Kidney (tissue), 14 donors: ENCODE results near the gene PRDX1. TPM values are rescaled to one million over a fixed set of nuclear protein-coding genes. Genes with fewer than 3 reads are reported as not detected.

Experiments
- DNase-seq, 5 donors: peaks; one replicate each; pipeline ENCODE4 v3.0.0-alpha.2; 2013 to 2020
- FAIRE-seq: peaks from 2 replicates; lab custom pipeline; 2012; peaks lifted over from hg19 to GRCh38; lab: Jason Lieb, UNC
- H3K27ac ChIP-seq, 2 donors: one replicate each; pipeline ENCODE4 v1.7.0; 2013; ENCODE audit warnings: low read depth in 2 of 2, low read length in 2 of 2, inconsistent platforms in 1 of 2
- H3K27me3 ChIP-seq: one replicate; pipeline ENCODE4 v1.7.1; 2013; ENCODE audit warnings: low read length, inconsistent platforms; ENCODE audit not compliant: control insufficient read depth, insufficient read depth
- H3K36me3 ChIP-seq, 3 donors: one replicate each; pipeline versions ENCODE4 v1.7.0 to v1.7.1; 2013; ENCODE audit warnings: low read length in 3 of 3, control low read depth in 1 of 3, inconsistent platforms in 1 of 3; ENCODE audit not compliant: insufficient read depth in 3 of 3, control insufficient read depth in 2 of 3
- H3K4me1 ChIP-seq, 3 donors: one replicate each; pipeline versions ENCODE4 v1.7.0 to v1.7.1; 2013; ENCODE audit warnings: low read length in 3 of 3, inconsistent platforms in 1 of 3, low read depth in 1 of 3; ENCODE audit not compliant: control insufficient read depth in 2 of 3, insufficient read depth in 2 of 3
- H3K4me3 ChIP-seq, 3 donors: one replicate each; pipeline versions ENCODE4 v1.7.0 to v1.8.1; 2013; ENCODE audit warnings: low read length in 3 of 3, control low read depth in 1 of 3, inconsistent platforms in 1 of 3
- H3K9ac ChIP-seq, 3 donors: one replicate each; pipeline versions ENCODE4 v1.7.0 to v1.7.1; 2013; ENCODE audit warnings: low read length in 3 of 3, control low read depth in 1 of 3, inconsistent platforms in 1 of 3
- H3K9me3 ChIP-seq, 3 donors: one replicate each; pipeline versions ENCODE4 v1.7.0 to v1.7.1; 2013; ENCODE audit warnings: low read length in 3 of 3, control low read depth in 1 of 3, inconsistent platforms in 1 of 3; ENCODE audit not compliant: control insufficient read depth in 2 of 3, insufficient read depth in 1 of 3
- intact Hi-C: fragments of 100-400 bp; cut with DNase I; formaldehyde crosslinking; loops from one replicate; pipeline ENCODE4 v1.11.1; 2022
- polyA plus RNA-seq: library from polyadenylated mRNA; stranded (reverse); fragments of 350-450 nt; fragmentation: Illumina TruSeq; extraction: RNeasy Lipid Tissue Mini Kit (QIAGEN cat#74804); gene quantifications from one replicate; pipeline ENCODE4 v1.2.3, GENCODE V29; 2014; ENCODE audit warnings: low read depth, low replicate concordance; ENCODE audit not compliant: insufficient read depth
- total RNA-seq: library from RNA; stranded (reverse); fragmentation: NEBNext Ultra II Directional; extraction: Animal tissue kit (Norgen Biotek cat#: 25700); gene quantifications from one replicate; pipeline ENCODE4 v1.2.1, GENCODE V29; 2021
- TF ChIP-seq, protein P1 (sequence below): IDR thresholded peaks from 3 replicates; pipeline ENCODE4 v1.5.1; 2012; ENCODE audit warnings: mild to moderate bottlenecking, moderate library complexity, borderline replicate concordance; ENCODE audit not compliant: insufficient read depth; ENCODE audit errors: extremely low read depth
- donor health status: control.
- donor health status: control.
- donor health status: control.
- donor health status: control.
- donor health status: control.
- donor health status: DM: yes; HTN: yes; CAD: no.
- donor health status: Normal renal cell carcinoma (clear cell type).

PRDX1 gene
- total and polyA plus RNA-seq, 2 donors from 2014 or later: 452 to 1,042 TPM

DNA sequence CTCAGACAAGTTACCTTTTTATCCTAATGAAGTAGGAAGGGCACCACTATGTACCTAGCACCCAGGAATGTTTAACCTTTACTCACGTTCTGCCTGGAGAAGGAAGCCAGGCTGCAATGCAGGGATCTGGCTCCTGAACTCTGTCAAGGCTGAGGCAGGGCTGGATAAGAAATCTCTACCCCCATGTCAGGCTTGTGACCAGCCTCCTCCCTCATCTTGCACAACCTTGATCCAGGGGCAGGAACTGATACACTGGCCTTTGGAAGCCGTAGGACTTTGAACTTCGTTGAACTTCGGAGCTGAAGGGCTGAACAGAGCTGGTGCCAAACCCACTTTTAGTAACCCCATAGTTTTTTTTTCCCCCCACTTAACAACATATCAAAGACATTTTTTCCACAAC, 20.9 kb upstream of the PRDX1 start:
- intact Hi-C loops: no loop called here
- Histone ChIP-seq H3K27ac (no peak overlapping the region), H3K36me3 (no peaks in the 10 kb centered on the region), H3K4me1 (peaks cover 3 to 6% (median 3%) of the 10 kb centered on the region in 3 donors), H3K9ac (no peak overlapping the region), H3K9me3 (no peaks in the 10 kb centered on the region), H3K27me3 (no peaks in the 10 kb centered on the region), H3K4me3 (no peak overlapping the region)
- FAIRE-seq (no peak), DNase-seq (peak in 1 of 5 donors; percentile 17)
- TF ChIP-seq, protein P1, sequence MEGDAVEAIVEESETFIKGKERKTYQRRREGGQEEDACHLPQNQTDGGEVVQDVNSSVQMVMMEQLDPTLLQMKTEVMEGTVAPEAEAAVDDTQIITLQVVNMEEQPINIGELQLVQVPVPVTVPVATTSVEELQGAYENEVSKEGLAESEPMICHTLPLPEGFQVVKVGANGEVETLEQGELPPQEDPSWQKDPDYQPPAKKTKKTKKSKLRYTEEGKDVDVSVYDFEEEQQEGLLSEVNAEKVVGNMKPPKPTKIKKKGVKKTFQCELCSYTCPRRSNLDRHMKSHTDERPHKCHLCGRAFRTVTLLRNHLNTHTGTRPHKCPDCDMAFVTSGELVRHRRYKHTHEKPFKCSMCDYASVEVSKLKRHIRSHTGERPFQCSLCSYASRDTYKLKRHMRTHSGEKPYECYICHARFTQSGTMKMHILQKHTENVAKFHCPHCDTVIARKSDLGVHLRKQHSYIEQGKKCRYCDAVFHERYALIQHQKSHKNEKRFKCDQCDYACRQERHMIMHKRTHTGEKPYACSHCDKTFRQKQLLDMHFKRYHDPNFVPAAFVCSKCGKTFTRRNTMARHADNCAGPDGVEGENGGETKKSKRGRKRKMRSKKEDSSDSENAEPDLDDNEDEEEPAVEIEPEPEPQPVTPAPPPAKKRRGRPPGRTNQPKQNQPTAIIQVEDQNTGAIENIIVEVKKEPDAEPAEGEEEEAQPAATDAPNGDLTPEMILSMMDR: no peak

DNA sequence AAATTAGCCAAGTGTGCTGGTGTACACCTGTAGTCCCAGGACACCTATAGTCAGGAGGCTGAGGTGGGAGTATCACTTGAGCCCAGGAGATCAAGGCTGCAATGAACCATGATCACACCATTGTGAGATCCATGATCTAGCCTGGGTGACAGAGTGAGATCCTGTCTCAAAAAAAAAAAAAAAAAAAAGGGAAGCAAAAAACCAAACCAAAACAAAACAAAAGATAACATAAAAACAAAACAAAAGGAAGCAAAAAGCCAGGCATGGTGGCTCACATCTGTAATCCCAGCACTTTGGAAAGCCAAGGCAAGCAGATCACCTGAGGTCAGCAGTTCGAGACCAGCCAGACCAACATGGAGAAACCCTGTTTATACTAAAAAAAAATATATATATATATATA, 19.5 kb upstream of the PRDX1 start:
- Histone ChIP-seq H3K9me3 (no peaks in the 10 kb centered on the region), H3K9ac (no peak overlapping the region), H3K27me3 (no peaks in the 10 kb centered on the region), H3K27ac (no peak overlapping the region), H3K4me3 (no peak overlapping the region), H3K36me3 (no peaks in the 10 kb centered on the region), H3K4me1 (peaks cover 3 to 6% (median 3%) of the 10 kb centered on the region in 3 donors)
- FAIRE-seq (no peak), DNase-seq (no peak)
- intact Hi-C loops: no loop called here
- TF ChIP-seq, protein P1: no peak

DNA sequence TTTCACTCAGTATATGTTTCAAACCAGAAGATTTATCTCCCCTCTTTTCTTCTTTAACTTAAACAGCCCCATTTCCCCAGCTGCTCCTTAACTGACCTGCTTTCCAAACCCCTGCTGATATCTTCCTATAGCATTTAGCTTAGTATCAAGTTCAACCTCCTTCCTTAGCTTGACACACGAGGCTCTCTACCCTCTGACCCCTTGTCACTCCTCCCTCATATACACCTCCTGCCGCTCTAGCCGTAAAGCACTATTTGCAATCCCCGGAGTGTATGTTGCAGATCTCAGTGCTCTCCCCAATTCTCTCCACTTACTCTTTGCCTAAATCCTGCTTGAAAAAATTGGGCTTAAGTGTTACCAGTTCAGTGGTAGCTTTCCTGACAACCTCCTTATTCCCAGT, 15.2 kb upstream of the PRDX1 start:
- no peak for FAIRE-seq
- Histone ChIP-seq H3K4me1 (no peaks in the 10 kb centered on the region), H3K36me3 (no peaks in the 10 kb centered on the region), H3K27me3 (no peaks in the 10 kb centered on the region), H3K27ac (no peak overlapping the region), H3K9ac (no peak overlapping the region), H3K9me3 (no peaks in the 10 kb centered on the region), H3K4me3 (no peak overlapping the region)
- no peak for DNase-seq
- TF ChIP-seq, protein P1: no peak
- intact Hi-C loops: no loop called here
